HepG2 (cell line): ENCODE data around the gene YWHAH. TPM values are rescaled to one million over a fixed set of nuclear protein-coding genes. Genes with fewer than 3 reads are reported as not detected.

ENCODE experiments used
- ATRX ChIP-seq: sonication (generic); formaldehyde crosslinking; IDR thresholded peaks from 2 replicates; pipeline ENCODE4 v1.4.0; 2020; ENCODE audit warnings: missing genetic modification reagents, borderline replicate concordance
- BORCS8-MEF2B ChIP-seq: sonication (generic); formaldehyde crosslinking; IDR thresholded peaks from 2 replicates; pipeline ENCODE4 v1.8.0; 2022; ENCODE audit warnings: mild to moderate bottlenecking, missing genetic modification reagents
- FOSL2 ChIP-seq: sonication (generic); formaldehyde crosslinking; IDR thresholded peaks from 2 replicates; pipeline ENCODE4 v1.4.0; 2020; ENCODE audit warnings: missing genetic modification reagents
- HNRNPK ChIP-seq: fragments of 200-400 bp; formaldehyde crosslinking; IDR thresholded peaks from 2 replicates; pipeline ENCODE4 v1.6.1; 2018; ENCODE audit warnings: low read length, low read depth, moderate library complexity, mild to moderate bottlenecking; ENCODE audit not compliant: poor library complexity, severe bottlenecking
- HNRNPLL ChIP-seq: fragments of 200-400 bp; formaldehyde crosslinking; IDR thresholded peaks from 2 replicates; pipeline ENCODE4 v1.6.1; 2017; ENCODE audit warnings: mild to moderate bottlenecking, low read depth, low read length; ENCODE audit not compliant: poor library complexity, severe bottlenecking
- KDM5B ChIP-seq: sonication (generic); formaldehyde crosslinking; IDR thresholded peaks from 2 replicates; pipeline ENCODE4 v1.4.0; 2020; ENCODE audit warnings: missing genetic modification reagents, mild to moderate bottlenecking, borderline replicate concordance
- MYNN ChIP-seq: sonication (generic); formaldehyde crosslinking; IDR thresholded peaks from 2 replicates; pipeline ENCODE4 v1.4.0; 2020; ENCODE audit warnings: mild to moderate bottlenecking, low read depth, missing genetic modification reagents
- NAIF1 ChIP-seq: sonication (generic); formaldehyde crosslinking; IDR thresholded peaks from 2 replicates; pipeline ENCODE4 v1.5.0; 2020; ENCODE audit warnings: mild to moderate bottlenecking, missing genetic modification reagents, borderline replicate concordance
- NFKB2 ChIP-seq: sonication (generic); formaldehyde crosslinking; IDR thresholded peaks from 2 replicates; pipeline ENCODE4 v1.4.0; 2020; ENCODE audit warnings: missing genetic modification reagents, borderline replicate concordance
- PITX1 ChIP-seq: sonication (generic); formaldehyde crosslinking; IDR thresholded peaks from 2 replicates; pipeline ENCODE4 v1.5.1; 2020; ENCODE audit warnings: mild to moderate bottlenecking, missing genetic modification reagents
- PRPF4 ChIP-seq: fragments of 200-400 bp; formaldehyde crosslinking; IDR thresholded peaks from 2 replicates; pipeline ENCODE4 v1.6.1; 2016; ENCODE audit warnings: low read length, low read depth; ENCODE audit not compliant: poor library complexity, severe bottlenecking
- RBAK ChIP-seq: sonication (generic); formaldehyde crosslinking; IDR thresholded peaks from 2 replicates; pipeline ENCODE4 v1.5.1; 2020; ENCODE audit warnings: mild to moderate bottlenecking, missing genetic modification reagents
- RBFOX2 ChIP-seq: fragments of 200-400 bp; formaldehyde crosslinking; IDR thresholded peaks from 2 replicates; pipeline ENCODE4 v1.6.1; 2017; ENCODE audit warnings: low read depth, mild to moderate bottlenecking, low read length
- SIN3B ChIP-seq: fragments of 150-350 bp; IDR thresholded peaks from 2 replicates; pipeline ENCODE4 v1.6.1; 2014; ENCODE audit warnings: low read length
- SNRNP70 ChIP-seq: fragments of 200-400 bp; formaldehyde crosslinking; IDR thresholded peaks from 2 replicates; pipeline ENCODE4 v1.6.1; 2017; ENCODE audit warnings: mild to moderate bottlenecking, low read depth, low read length, moderate library complexity
- SOX13 ChIP-seq, 3 experiments: fragments of 450-650 bp in 1 of 3; sonication (generic) in 1 of 3; formaldehyde crosslinking in 1 of 3; IDR thresholded peaks in 2 of 3; conservative IDR thresholded peaks in 1 of 3; 2 replicates each; pipeline versions ENCODE4 v1.5.0 to v1.6.1; 2016 to 2020; ENCODE audit warnings: antibody characterized with exemption in 1 of 3, mild to moderate bottlenecking in 1 of 3, missing compliant biosample characterization in 1 of 3, missing genetic modification reagents in 1 of 3, moderate library complexity in 1 of 3
- TEAD3 ChIP-seq: optimal IDR thresholded peaks from 2 replicates; pipeline ENCODE3; 2016; ENCODE audit warnings: borderline replicate concordance
- TGIF2 ChIP-seq: IDR thresholded peaks from 2 replicates; pipeline ENCODE4 v1.6.1; 2016; ENCODE audit warnings: control low read depth, missing compliant biosample characterization
- TSC22D2 ChIP-seq: sonication (generic); formaldehyde crosslinking; IDR thresholded peaks from 2 replicates; pipeline ENCODE4 v1.5.1; 2020; ENCODE audit warnings: missing genetic modification reagents, mild to moderate bottlenecking, borderline replicate concordance
- ZBTB20 ChIP-seq: sonication (generic); formaldehyde crosslinking; IDR thresholded peaks from 2 replicates; pipeline ENCODE4 v1.8.1; 2023; ENCODE audit warnings: missing genetic modification reagents, low read depth, mild to moderate bottlenecking, borderline replicate concordance
- ZNF333 ChIP-seq: sonication (generic); formaldehyde crosslinking; IDR thresholded peaks from 2 replicates; pipeline ENCODE4 v1.4.0; 2020; ENCODE audit warnings: mild to moderate bottlenecking, missing genetic modification reagents, borderline replicate concordance
- ZNF556 ChIP-seq: sonication (generic); formaldehyde crosslinking; IDR thresholded peaks from 2 replicates; pipeline ENCODE4 v1.4.0; 2020; ENCODE audit warnings: mild to moderate bottlenecking, missing genetic modification reagents, borderline replicate concordance
- ZNF569 ChIP-seq: sonication (generic); formaldehyde crosslinking; IDR thresholded peaks from 2 replicates; pipeline ENCODE4 v1.5.0; 2020; ENCODE audit warnings: mild to moderate bottlenecking, missing genetic modification reagents, moderate library complexity, borderline replicate concordance
- ZNF672 ChIP-seq: sonication (generic); formaldehyde crosslinking; IDR thresholded peaks from 2 replicates; pipeline ENCODE4 v1.8.1; 2022; ENCODE audit warnings: missing genetic modification reagents
- ZNF777 ChIP-seq: sonication (generic); formaldehyde crosslinking; IDR thresholded peaks from 2 replicates; pipeline ENCODE4 v1.4.0; 2020; ENCODE audit warnings: missing genetic modification reagents
- polyA plus RNA-seq, 8 experiments: library from polyadenylated mRNA; depleted of rRNA in 3 of 8; stranded (reverse) in 7 of 8; unstranded in 1 of 8; fragments of >200 nt; fragmentation: Illumina TruSeq in 4 of 8; extraction: Trizol in 4 of 8; gene quantifications; 2 replicates each; pipeline versions ENCODE4 v1.2.1 to v1.2.3, GENCODE V29; 2011 to 2016; ENCODE audit warnings: low read depth in 4 of 8, missing spikeins in 1 of 8, mixed read lengths in 1 of 8; ENCODE audit not compliant: insufficient read depth in 1 of 8
- total RNA-seq, 5 experiments: library from RNA; depleted of rRNA; stranded (reverse); fragments of >200 nt; fragmentation: Illumina TruSeq; extraction: Trizol; gene quantifications; 2 replicates each; pipeline ENCODE4 v1.2.3, GENCODE V29; 2016; ENCODE audit warnings: low read depth in 1 of 5
- TF ChIP-seq, protein P1 (sequence below): sonication (generic); formaldehyde crosslinking; IDR thresholded peaks from 2 replicates; pipeline ENCODE4 v1.4.0; 2020; ENCODE audit warnings: missing genetic modification reagents
- TF ChIP-seq, protein P2 (sequence below): sonication (generic); formaldehyde crosslinking; IDR thresholded peaks from 2 replicates; pipeline ENCODE4 v1.5.0; 2020; ENCODE audit warnings: missing genetic modification reagents

Gene YWHAH
- total and polyA plus RNA-seq, 2 of the 13 experiments (the other 11 are each of a cell fraction or from before 2014, with no cell fraction given), result 35.6 to 92.7 TPM

DNA sequence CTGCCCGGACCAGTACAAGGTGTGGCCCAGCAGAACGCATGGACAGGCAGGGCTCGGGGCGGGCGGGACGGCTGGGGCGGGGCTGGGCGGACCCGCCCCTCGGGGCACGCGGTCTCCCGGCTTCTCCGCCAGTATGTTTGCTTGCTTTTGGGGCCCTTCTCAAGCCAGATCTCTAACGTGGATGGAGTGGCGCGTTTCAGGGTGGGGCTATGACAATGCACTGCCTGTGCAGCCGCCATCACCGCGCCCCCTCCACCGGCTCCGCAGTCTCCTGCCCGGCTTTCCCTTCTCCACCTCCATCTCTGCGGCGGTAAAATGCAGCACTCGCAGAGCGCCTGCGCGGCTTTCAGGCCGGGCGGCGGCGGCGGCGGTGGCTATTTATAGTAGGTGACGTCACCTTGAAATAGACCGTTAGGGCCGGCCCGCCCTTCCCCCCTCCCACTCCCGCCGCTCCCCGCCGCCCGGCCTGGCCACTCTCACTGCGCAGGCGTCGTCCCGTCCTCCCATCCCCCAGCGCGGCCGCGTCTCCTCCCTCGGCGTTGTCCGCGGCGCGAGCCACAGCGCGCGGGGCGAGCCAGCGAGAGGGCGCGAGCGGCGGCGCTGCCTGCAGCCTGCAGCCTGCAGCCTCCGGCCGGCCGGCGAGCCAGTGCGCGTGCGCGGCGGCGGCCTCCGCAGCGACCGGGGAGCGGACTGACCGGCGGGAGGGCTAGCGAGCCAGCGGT lies at the start of gene YWHAH (continued):
- TF ChIP-seq TEAD3, result peak; percentile 22
- TF ChIP-seq ZNF333 (CRISPR knock-in tag), result no peak
- peak; percentile 89 for TF ChIP-seq RBFOX2
- TF ChIP-seq, protein P1, sequence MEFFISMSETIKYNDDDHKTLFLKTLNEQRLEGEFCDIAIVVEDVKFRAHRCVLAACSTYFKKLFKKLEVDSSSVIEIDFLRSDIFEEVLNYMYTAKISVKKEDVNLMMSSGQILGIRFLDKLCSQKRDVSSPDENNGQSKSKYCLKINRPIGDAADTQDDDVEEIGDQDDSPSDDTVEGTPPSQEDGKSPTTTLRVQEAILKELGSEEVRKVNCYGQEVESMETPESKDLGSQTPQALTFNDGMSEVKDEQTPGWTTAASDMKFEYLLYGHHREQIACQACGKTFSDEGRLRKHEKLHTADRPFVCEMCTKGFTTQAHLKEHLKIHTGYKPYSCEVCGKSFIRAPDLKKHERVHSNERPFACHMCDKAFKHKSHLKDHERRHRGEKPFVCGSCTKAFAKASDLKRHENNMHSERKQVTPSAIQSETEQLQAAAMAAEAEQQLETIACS (CRISPR knock-in tag), result peak; percentile 35; the same call in 1 of the 2 replicates
- peak; percentile 44 for TF ChIP-seq ZNF777 (CRISPR knock-in tag)
- TF ChIP-seq SOX13 (IDR thresholded peaks at IDR 0.05), result no peak
- peak in 1 of 2 experiments; percentile 2; a peak in 1 of 4 replicates for TF ChIP-seq SOX13 (CRISPR knock-in tag; conservative IDR thresholded peaks at IDR 0.05 in 1 of 2, IDR thresholded peaks at IDR 0.05 in 1 of 2)
- peak; percentile 54; the same call in 1 of the 2 replicates for TF ChIP-seq BORCS8-MEF2B
- no peak for TF ChIP-seq RBAK (CRISPR knock-in tag)
- TF ChIP-seq TSC22D2 (CRISPR knock-in tag), result 0 out of 2 replicates have a peak, but pooled peaks have one; percentile 55
- 0 out of 2 replicates have a peak, but pooled peaks have one; percentile 70 for TF ChIP-seq ZNF672 (CRISPR knock-in tag)
- no peak for TF ChIP-seq HNRNPK
- no peak; the same call in 1 of the 2 replicates for TF ChIP-seq TGIF2 (CRISPR knock-in tag)
- TF ChIP-seq NFKB2 (CRISPR knock-in tag), result peak; percentile 55; the same call in 1 of the 2 replicates
- TF ChIP-seq FOSL2, result 0 out of 2 replicates have a peak, but pooled peaks have one; percentile 6
- TF ChIP-seq SIN3B, result no peak
- no peak for TF ChIP-seq SNRNP70
- TF ChIP-seq, protein P2, sequence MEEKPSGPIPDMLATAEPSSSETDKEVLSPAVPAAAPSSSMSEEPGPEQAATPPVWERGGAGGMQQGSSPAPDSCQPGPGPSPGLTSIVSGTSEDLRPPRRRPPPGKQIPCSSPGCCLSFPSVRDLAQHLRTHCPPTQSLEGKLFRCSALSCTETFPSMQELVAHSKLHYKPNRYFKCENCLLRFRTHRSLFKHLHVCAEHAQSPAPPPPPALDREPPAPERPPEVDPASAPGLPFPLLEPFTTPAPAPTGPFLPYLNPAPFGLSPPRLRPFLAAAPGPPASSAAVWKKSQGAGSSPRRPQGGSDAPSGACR (CRISPR knock-in tag), result 0 out of 2 replicates have a peak, but pooled peaks have one; percentile 20
- 0 out of 2 replicates have a peak, but pooled peaks have one; percentile 33 for TF ChIP-seq MYNN (CRISPR knock-in tag)
- TF ChIP-seq PITX1 (CRISPR knock-in tag), result peak; percentile 49; the same call in 1 of the 2 replicates
- TF ChIP-seq ZNF556, result peak; percentile 27; the same call in 1 of the 2 replicates
- no peak for TF ChIP-seq ZBTB20 (CRISPR knock-in tag)
- no peak for TF ChIP-seq KDM5B (CRISPR knock-in tag)
- no peak for TF ChIP-seq NAIF1 (CRISPR knock-in tag)
- TF ChIP-seq ZNF569, result no peak
- TF ChIP-seq PRPF4, result peak; percentile 36
- peak; percentile 62 for TF ChIP-seq HNRNPLL
- no peak for TF ChIP-seq ATRX (CRISPR knock-in tag)
